A673 (cell line): Measurements from ENCODE around the gene FBXO10. TPM values are rescaled to one million over a fixed set of nuclear protein-coding genes. Genes with fewer than 3 reads are reported as not detected.

Source experiments
- BruUV-seq: library from RNA; stranded (reverse); fragments of 400-500 nt; replicated peaks from 2 replicates; lab custom pipeline; 2021; lab: Mats Ljungman, UMichigan
- CTCF ChIA-PET: fragments of 300-600 bp; sonication (Branson Sonifier 250); formaldehyde crosslinking; loops from one replicate; lab custom pipeline; 2022; ENCODE audit warnings: antibody characterized with exemption; lab: Charles Lee
- POLR2A ChIA-PET: fragments of 300-600 bp; sonication (Branson Sonifier 250); formaldehyde crosslinking; loops from one replicate; lab custom pipeline; 2022; ENCODE audit warnings: antibody characterized with exemption; ENCODE audit not compliant: low non-redundant PET; lab: Charles Lee
- DNase-seq: peaks from one replicate; pipeline ENCODE4 v3.0.0-alpha.2; 2015; ENCODE audit warnings: low spot score
- H3K27ac ChIP-seq: fragments of 200-600 bp; sonication (generic); 2 replicates; pipeline ENCODE4 v1.5.1; 2016; ENCODE audit warnings: mixed run types, low read depth, mild to moderate bottlenecking, mixed read lengths, antibody characterized with exemption, low read length; ENCODE audit not compliant: poor library complexity, severe bottlenecking
- H3K27me3 ChIP-seq: fragments of 200-600 bp; sonication (generic); replicated peaks from 2 replicates; pipeline ENCODE4 v1.6.1; 2017; ENCODE audit warnings: mixed run types, low read depth, mild to moderate bottlenecking, mixed read lengths, antibody characterized with exemption, low read length; ENCODE audit not compliant: insufficient read depth, poor library complexity
- H3K36me3 ChIP-seq: fragments of 200-600 bp; sonication (generic); 2 replicates; pipeline ENCODE4 v1.6.1; 2016; ENCODE audit warnings: mixed run types, mild to moderate bottlenecking, mixed read lengths, antibody characterized with exemption, low read length; ENCODE audit not compliant: insufficient read depth, poor library complexity, severe bottlenecking
- H3K4me1 ChIP-seq: fragments of 200-600 bp; sonication (generic); 2 replicates; pipeline ENCODE4 v1.6.1; 2017; ENCODE audit warnings: mixed run types, mild to moderate bottlenecking, mixed read lengths, antibody characterized with exemption, low read length; ENCODE audit not compliant: insufficient read depth, poor library complexity, severe bottlenecking
- H3K4me3 ChIP-seq: fragments of 200-600 bp; sonication (generic); 2 replicates; pipeline ENCODE4 v1.5.1; 2016; ENCODE audit warnings: low read depth, mixed run types, mild to moderate bottlenecking, mixed read lengths, low read length; ENCODE audit not compliant: poor library complexity, severe bottlenecking
- H3K9me3 ChIP-seq: fragments of 200-600 bp; sonication (generic); 2 replicates; pipeline ENCODE4 v1.6.1; 2016; ENCODE audit warnings: mixed run types, low read depth, mild to moderate bottlenecking, mixed read lengths, antibody characterized with exemption, low read length; ENCODE audit not compliant: poor library complexity, severe bottlenecking
- CTCF ChIP-seq: fragments of 300-800, 200-600 bp; sonication (generic); conservative IDR thresholded peaks from 2 replicates; pipeline ENCODE4 v1.5.1; 2017; ENCODE audit warnings: low read depth, mild to moderate bottlenecking, antibody characterized with exemption, low read length, moderate library complexity, mixed read lengths
- EZH2 ChIP-seq: fragments of 200-600 bp; sonication (generic); IDR thresholded peaks from 2 replicates; pipeline ENCODE4 v1.6.1; 2017; ENCODE audit warnings: borderline replicate concordance, low read depth, mild to moderate bottlenecking, mixed read lengths, antibody characterized with exemption, low read length; ENCODE audit not compliant: poor library complexity, severe bottlenecking
- intact Hi-C: fragments of 100-400 bp; cut with micrococcal nuclease; formaldehyde crosslinking; loops from one replicate; pipeline ENCODE4 v1.10.0; 2022; ENCODE audit not compliant: unreplicated experiment
- total RNA-seq: library from RNA; stranded (reverse); gene quantifications from 2 replicates; pipeline ENCODE4 v1.2.3, GENCODE V29; 2021

FBXO10 gene
- total RNA-seq, 1 experiment from 2014 or later, result 14.5 TPM

- peaks cover 12% of the 10 kb centered on the region for H3K36me3 ChIP-seq
- DNase-seq, result no peak
- H3K9me3 ChIP-seq, result no peaks in the 10 kb centered on the region
- no peaks in the 10 kb centered on the region for H3K4me1 ChIP-seq
- intact Hi-C loops, result no loop called here
- no peak overlapping the region for H3K4me3 ChIP-seq
- no peak overlapping the region for H3K27ac ChIP-seq
- TF ChIP-seq EZH2, result no peak
- no peak for TF ChIP-seq CTCF
- BruUV-seq, result TSS peak; percentile 8
- CTCF ChIA-PET, result no interaction called here
- POLR2A ChIA-PET, result no interaction called here
- H3K27me3 ChIP-seq, result no peaks in the 10 kb centered on the region
Measured at GRCh38 chr9:37509536-37509935, 66.6 kb downstream of the FBXO10 start.

- TF ChIP-seq CTCF (no peak), EZH2 (no peak)
- H3K27ac ChIP-seq, result no peak overlapping the region
- H3K4me1 ChIP-seq, result no peaks in the 10 kb centered on the region
- H3K9me3 ChIP-seq, result no peaks in the 10 kb centered on the region
- H3K4me3 ChIP-seq, result no peak overlapping the region
- ChIA-PET CTCF (no interaction called here), POLR2A (no interaction called here)
- intact Hi-C loops, result no loop called here
- no peaks in the 10 kb centered on the region for H3K27me3 ChIP-seq
- H3K36me3 ChIP-seq, result peaks cover 16% of the 10 kb centered on the region
- no TSS peak for BruUV-seq
- DNase-seq, result no peak
Measured at GRCh38 chr9:37508834-37509206, 67.4 kb downstream of the FBXO10 start.

- POLR2A ChIA-PET, result no interaction called here
- BruUV-seq, result no TSS peak
- H3K4me1 ChIP-seq, result no peaks in the 10 kb centered on the region
- no peak overlapping the region for H3K4me3 ChIP-seq
- TF ChIP-seq CTCF (no peak), EZH2 (no peak)
- no peaks in the 10 kb centered on the region for H3K27me3 ChIP-seq
- no peaks in the 10 kb centered on the region for H3K9me3 ChIP-seq
- DNase-seq, result no peak
- CTCF ChIA-PET, result no interaction called here
- no peak overlapping the region for H3K27ac ChIP-seq
- intact Hi-C loops, result no loop called here
- H3K36me3 ChIP-seq, result peaks cover 22% of the 10 kb centered on the region
Measured at GRCh38 chr9:37508135-37508833, 67.9 kb downstream of the FBXO10 start.
